Stomach (tissue), 9 donors: Measurements from ENCODE around the gene COMMD9. TPM values are rescaled to one million over a fixed set of nuclear protein-coding genes. Genes with fewer than 3 reads are reported as not detected.
A peak's percentile ranks its signal among the peaks of the same experiment; 100 is the strongest.

ENCODE experiments used
- DNase-seq, 2 donors: peaks; one replicate each; pipeline versions ENCODE4 v3.0.0 to v3.0.0-alpha.2; 2013 to 2019
- H3K27ac ChIP-seq, 5 donors: fragments of 200-600 bp in 4 of 5; sonication (generic) in 4 of 5; one replicate each; pipeline ENCODE4 v1.5.1; 2013 to 2019; ENCODE audit warnings: mild to moderate bottlenecking in 1 of 5, moderate library complexity in 1 of 5
- H3K27me3 ChIP-seq, 3 donors: fragments of 200-600 bp; sonication (generic); one replicate each; pipeline ENCODE4 v1.5.1; 2017 to 2019; ENCODE audit warnings: mixed run types in 1 of 3
- H3K36me3 ChIP-seq, 4 donors: fragments of 200-600 bp; sonication (generic); 1 replicate in 3 of 4; 2 replicates in 1 of 4; pipeline ENCODE4 v1.5.1; 2016 to 2019
- H3K4me1 ChIP-seq, 4 donors: fragments of 200-600 bp; sonication (generic); one replicate each; pipeline ENCODE4 v1.5.1; 2016 to 2019
- H3K4me3 ChIP-seq, 4 donors: fragments of 200-600 bp; sonication (generic) in 3 of 4; one replicate each; pipeline ENCODE4 v1.5.1; 2016 to 2019; ENCODE audit warnings: mild to moderate bottlenecking in 1 of 4
- H3K9me3 ChIP-seq, 4 donors: fragments of 200-600 bp; sonication (generic); one replicate each; pipeline ENCODE4 v1.5.1; 2016 to 2019
- EP300 ChIP-seq: sonication (generic); formaldehyde crosslinking; IDR thresholded peaks from one replicate; pipeline ENCODE4 v1.6.1; 2017; ENCODE audit warnings: antibody characterized with exemption
- POLR2A ChIP-seq, 4 donors: fragments of 450-650 bp; IDR thresholded peaks; one replicate each; pipeline ENCODE4 v1.6.1; 2016; ENCODE audit warnings: antibody characterized with exemption in 4 of 4, control low read depth in 2 of 4, mild to moderate bottlenecking in 1 of 4, moderate library complexity in 1 of 4
- POLR2AphosphoS5 ChIP-seq, 3 donors: sonication (generic); formaldehyde crosslinking; IDR thresholded peaks; one replicate each; pipeline ENCODE4 v1.6.1; 2016; ENCODE audit warnings: antibody characterized with exemption in 3 of 3
- WGBS, 5 donors: extraction: QIAGEN DNeasy Blood & Tissue Kit in 3 of 5; methylation state at CpG; one replicate each; pipeline versions ENCODE4 v1.1.5 to v1.1.7; 2013 to 2018; 5-methylcytosine and 5-hydroxymethylcytosine counted together
- intact Hi-C: fragments of 100-400 bp; cut with DNase I; formaldehyde crosslinking; loops from one replicate; pipeline ENCODE4 v1.15.1; 2023; ENCODE audit warnings: low total_unique reads
- polyA plus RNA-seq, 3 donors: library from polyadenylated mRNA; stranded (reverse); fragments of 200-250 nt; gene quantifications; one replicate each; pipeline ENCODE4 v1.2.3, GENCODE V29; 2013
- total RNA-seq, 5 donors: library from RNA; depleted of rRNA; stranded (reverse); fragments of >200 nt; gene quantifications; one replicate each; pipeline versions ENCODE4 v1.1.0 to v1.2.3, GENCODE V29; 2014 to 2016
- TF ChIP-seq, protein P1 (sequence below), 7 experiments: fragments of 450-650 bp in 4 of 7; fragments of 200-600 bp in 3 of 7; sonication (generic) in 3 of 7; IDR thresholded peaks; one replicate each; pipeline ENCODE4 v1.5.1; 2016 to 2019; ENCODE audit warnings: antibody characterized with exemption in 7 of 7, control low read depth in 2 of 7, mild to moderate bottlenecking in 1 of 7
- donor health status: healthy with polysubstance abuse.
- donor health status: Bipolar disorder and iron deficiency.
- donor health status: healthy.

COMMD9 gene
- total and polyA plus RNA-seq, 8 donors, result 2.9 to 53.8 (median 31.2) TPM

DNA sequence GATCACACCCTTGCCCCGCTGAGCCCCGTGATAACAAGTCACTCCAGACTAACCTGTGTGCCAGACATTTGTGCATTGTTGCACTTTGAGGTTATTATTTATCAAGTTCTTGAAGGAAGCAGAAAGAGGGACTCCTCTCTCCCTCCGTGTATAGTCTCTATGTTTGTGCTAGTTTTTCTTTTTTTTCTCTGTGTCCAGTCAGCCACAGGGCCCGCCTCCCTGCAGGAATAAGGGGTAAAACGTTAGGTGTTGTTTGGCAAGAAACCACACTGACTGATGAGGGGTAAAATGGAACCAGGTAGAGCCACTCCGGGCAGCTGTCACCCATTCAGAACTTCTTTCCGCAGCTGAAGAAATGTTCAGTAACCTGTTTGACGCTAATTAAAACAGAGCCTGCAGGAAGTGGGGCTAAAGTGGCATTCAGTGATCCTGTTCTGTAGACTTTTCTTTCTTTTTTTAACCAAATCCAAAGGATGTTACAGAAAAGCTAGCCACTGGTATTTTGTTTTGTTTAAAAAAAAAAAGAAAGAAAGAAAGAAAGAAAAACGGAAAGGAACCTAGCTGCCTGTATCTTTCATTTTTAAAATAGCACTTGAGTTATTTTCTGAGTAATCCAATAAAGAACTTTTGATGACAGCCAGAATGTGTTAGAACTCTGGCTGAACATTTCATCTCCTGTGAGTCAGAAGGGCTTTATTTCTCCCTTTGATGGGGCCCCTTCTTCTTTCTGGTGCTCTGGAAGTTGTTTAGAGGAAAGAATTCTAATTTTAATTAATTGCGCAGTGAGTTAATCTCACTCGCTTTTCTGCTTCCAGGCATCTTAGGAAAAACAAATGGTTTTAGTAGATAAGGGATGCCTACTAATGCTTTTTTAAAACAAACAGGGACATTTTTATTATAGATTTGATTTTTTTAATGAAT lies 58.2 kb downstream of the COMMD9 start:
- DNase-seq, result peak in 1 of 2 donors; percentile 53
- Histone ChIP-seq H3K4me1 (peaks cover 0 to 15% (median 0%) of the 10 kb centered on the region in 4 donors), H3K4me3 (no peak overlapping the region), H3K27ac (peak overlapping the region in 1 of 5 donors; percentile 37), H3K9me3 (no peaks in the 10 kb centered on the region), H3K36me3 (peaks cover 0 to 4% (median 0%) of the 10 kb centered on the region in 4 donors), H3K27me3 (no peaks in the 10 kb centered on the region)
- TF ChIP-seq POLR2AphosphoS5 (IDR thresholded peaks at IDR 0.05) (peak in 1 of 3 donors; percentile 45), EP300 (no peak)
- intact Hi-C loops, result no loop called here
- 56 to 66% (median 63%) methylated on average over 11 of the region's 11 CpGs for WGBS, 5 donors

DNA sequence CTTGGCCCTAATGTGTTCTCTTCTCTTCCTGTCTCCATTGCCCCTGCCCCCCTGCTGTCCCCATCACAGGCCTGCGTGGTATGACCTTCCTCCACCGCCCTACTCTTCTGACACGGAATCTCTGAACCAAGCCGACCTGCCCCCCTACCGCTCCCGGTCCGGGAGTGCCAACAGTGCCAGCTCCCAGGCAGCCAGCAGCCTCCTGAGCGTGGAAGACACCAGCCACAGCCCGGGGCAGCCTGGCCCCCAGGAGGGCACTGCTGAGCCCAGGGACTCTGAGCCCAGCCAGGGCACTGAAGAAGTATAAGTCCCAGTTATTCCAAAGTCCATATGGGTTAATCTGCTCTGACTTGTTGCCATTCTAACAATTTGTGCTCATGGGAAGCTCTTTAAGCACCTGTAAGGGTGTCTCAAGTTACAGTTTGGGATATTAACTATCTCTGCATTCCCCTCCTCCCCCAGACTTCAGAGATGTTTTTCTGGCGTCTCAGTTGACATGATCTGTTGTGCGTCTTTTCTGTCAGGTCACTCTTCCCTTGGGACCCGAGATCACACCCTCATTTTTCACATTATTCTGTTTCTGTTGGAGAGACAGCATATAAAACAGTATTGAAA lies 60.0 kb downstream of the COMMD9 start:
- 94 to 95% (median 94%) methylated on average over 12 of the region's 12 CpGs for WGBS, 5 donors

DNA sequence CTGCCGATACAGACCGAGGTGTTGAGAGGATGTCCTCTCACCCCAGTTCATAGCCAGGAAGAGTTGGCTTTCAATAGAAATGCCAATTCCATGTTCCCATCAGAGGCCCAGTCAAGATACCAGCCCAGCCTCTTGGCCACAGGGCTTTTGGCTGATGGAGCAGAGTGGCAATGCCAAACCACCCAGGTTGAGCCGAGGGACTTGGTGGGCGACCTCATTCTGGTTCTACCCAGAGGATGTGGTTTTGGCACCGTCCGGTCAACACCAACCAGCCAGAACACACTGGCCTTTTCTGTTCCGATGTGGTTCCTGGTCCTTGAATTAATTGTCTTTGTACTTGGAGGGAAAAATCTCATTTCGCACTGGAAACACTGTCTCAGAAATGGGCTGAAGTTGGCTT lies 60.5 kb downstream of the COMMD9 start:
- TF ChIP-seq EP300, result no peak
- TF ChIP-seq POLR2A (IDR thresholded peaks at IDR 0.05), result no peak
- TF ChIP-seq, protein P1, sequence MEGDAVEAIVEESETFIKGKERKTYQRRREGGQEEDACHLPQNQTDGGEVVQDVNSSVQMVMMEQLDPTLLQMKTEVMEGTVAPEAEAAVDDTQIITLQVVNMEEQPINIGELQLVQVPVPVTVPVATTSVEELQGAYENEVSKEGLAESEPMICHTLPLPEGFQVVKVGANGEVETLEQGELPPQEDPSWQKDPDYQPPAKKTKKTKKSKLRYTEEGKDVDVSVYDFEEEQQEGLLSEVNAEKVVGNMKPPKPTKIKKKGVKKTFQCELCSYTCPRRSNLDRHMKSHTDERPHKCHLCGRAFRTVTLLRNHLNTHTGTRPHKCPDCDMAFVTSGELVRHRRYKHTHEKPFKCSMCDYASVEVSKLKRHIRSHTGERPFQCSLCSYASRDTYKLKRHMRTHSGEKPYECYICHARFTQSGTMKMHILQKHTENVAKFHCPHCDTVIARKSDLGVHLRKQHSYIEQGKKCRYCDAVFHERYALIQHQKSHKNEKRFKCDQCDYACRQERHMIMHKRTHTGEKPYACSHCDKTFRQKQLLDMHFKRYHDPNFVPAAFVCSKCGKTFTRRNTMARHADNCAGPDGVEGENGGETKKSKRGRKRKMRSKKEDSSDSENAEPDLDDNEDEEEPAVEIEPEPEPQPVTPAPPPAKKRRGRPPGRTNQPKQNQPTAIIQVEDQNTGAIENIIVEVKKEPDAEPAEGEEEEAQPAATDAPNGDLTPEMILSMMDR (IDR thresholded peaks at IDR 0.05), result no peak
- no peak for TF ChIP-seq POLR2AphosphoS5 (IDR thresholded peaks at IDR 0.05)
- intact Hi-C loops, result no loop called here
- Histone ChIP-seq H3K27me3 (no peaks in the 10 kb centered on the region), H3K27ac (no peak overlapping the region), H3K36me3 (peaks cover 0 to 4% (median 0%) of the 10 kb centered on the region in 4 donors), H3K9me3 (no peaks in the 10 kb centered on the region), H3K4me1 (peaks cover 0 to 15% (median 0%) of the 10 kb centered on the region in 4 donors), H3K4me3 (no peak overlapping the region)
- WGBS, 5 donors, result 92 to 96% (median 95%) methylated on average over 8 of the region's 8 CpGs
- no peak for DNase-seq

More for the DNA sequence above, 60.0 kb downstream of the COMMD9 start:
- DNase-seq, result no peak
- no peaks in the 10 kb centered on the region for H3K27me3 ChIP-seq
- TF ChIP-seq EP300 (no peak), POLR2AphosphoS5 (IDR thresholded peaks at IDR 0.05) (no peak), POLR2A (IDR thresholded peaks at IDR 0.05) (no peak)
- TF ChIP-seq, protein P1 (IDR thresholded peaks at IDR 0.05), result no peak
- H3K27ac ChIP-seq, result no peak overlapping the region
- intact Hi-C loops, result no loop called here
- H3K4me3 ChIP-seq, result no peak overlapping the region
- H3K9me3 ChIP-seq, result no peaks in the 10 kb centered on the region
- H3K4me1 ChIP-seq, result peaks cover 0 to 15% (median 0%) of the 10 kb centered on the region in 4 donors
- H3K36me3 ChIP-seq, result peaks cover 0 to 4% (median 0%) of the 10 kb centered on the region in 4 donors

DNA sequence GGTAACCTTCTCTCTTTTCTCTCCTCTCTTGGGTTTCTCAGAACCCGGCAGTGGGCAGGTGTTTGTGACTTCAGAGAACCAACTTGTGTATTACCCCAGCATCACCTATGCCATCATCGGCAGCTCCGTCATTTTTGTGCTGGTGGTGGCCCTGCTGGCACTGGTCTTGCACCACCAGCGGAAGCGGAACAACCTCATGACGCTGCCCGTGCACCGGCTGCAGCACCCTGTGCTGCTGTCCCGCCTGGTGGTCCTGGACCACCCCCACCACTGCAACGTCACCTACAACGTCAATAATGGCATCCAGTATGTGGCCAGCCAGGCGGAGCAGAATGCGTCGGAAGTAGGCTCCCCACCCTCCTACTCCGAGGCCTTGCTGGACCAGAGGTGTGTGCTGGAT lies 62.2 kb downstream of the COMMD9 start:
- TF ChIP-seq, protein P1 (IDR thresholded peaks at IDR 0.05), result no peak
- TF ChIP-seq POLR2AphosphoS5 (IDR thresholded peaks at IDR 0.05), result no peak
- TF ChIP-seq POLR2A (IDR thresholded peaks at IDR 0.05), result no peak
- no peak for TF ChIP-seq EP300
- H3K36me3 ChIP-seq, result peaks cover 0 to 4% (median 0%) of the 10 kb centered on the region in 4 donors
- no peak overlapping the region for H3K27ac ChIP-seq
- no peak for DNase-seq
- H3K4me1 ChIP-seq, result peaks cover 0 to 23% (median 4%) of the 10 kb centered on the region in 4 donors
- WGBS, 5 donors, result 95 to 98% (median 97%) methylated on average over 15 of the region's 15 CpGs
- no peak overlapping the region for H3K4me3 ChIP-seq
- intact Hi-C loops, result no loop called here
- no peaks in the 10 kb centered on the region for H3K9me3 ChIP-seq
- no peaks in the 10 kb centered on the region for H3K27me3 ChIP-seq
